ENCODE results near the gene LGALS7. TPM values are rescaled to one million over a fixed set of nuclear protein-coding genes. Genes with fewer than 3 reads are reported as not detected.
A peak's percentile ranks its signal among the peaks of the same experiment; 100 is the strongest.

LGALS7 gene
- total and polyA plus RNA-seq, 2 of the 13 experiments (the other 11 are each of a cell fraction or from before 2014, with no cell fraction given) = 0.73 TPM; not detected in 1

DNA sequence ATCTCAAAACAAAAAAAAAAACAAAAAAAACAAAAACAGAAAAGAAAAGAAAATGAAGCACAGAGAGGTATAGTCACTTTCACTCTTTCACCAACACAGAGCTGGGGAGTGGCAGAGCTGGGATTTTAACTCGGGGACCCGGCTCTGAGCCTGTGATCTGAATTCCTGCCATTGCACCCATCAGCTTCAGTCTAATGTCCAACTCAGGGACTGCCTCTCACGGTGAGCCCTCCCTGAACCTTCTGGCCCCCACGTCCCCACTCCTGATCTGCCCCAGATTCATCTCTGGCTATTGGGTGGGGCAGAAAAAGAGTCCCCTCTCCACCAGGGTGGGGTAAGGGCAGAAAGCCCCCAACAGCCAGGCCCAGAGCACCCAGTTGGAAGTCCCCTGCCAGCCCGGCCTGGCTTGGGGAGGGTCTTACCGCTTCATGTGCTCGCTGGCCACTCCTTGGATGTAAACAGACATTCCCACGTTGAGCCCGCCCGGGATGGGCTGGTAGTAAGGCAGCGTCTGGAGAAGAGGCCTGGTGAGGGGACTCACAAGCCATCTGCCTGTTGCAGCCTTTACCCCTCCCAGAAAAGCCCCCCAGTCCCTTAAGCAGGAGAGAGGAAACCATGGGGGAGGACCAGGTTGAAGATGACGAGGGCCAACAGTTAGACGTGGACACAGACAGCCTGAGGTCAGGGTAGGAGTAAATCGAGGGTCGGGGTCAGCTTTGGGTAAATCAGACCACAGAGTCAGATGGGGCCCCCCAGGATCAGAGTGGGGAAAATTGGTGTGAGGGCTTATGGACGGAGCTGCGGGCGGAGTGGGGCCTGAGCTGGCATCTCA, 38.9 kb upstream of the LGALS7 start:
- H3K36me3 ChIP-seq (replicated peaks in 1 of 2; ENCODE audit: control insufficient read depth in 1 of 2, insufficient read depth in 2 of 2, low read length in 2 of 2) = peaks cover 9 to 22% of the 10 kb centered on the region in 2 experiments; a peak in 4 of 5 replicates
- no peaks in the 10 kb centered on the region for H3K27me3 ChIP-seq (ENCODE audit: control insufficient read depth in 1 of 2, insufficient read depth in 2 of 2, low read length in 2 of 2)
- in situ Hi-C loops (cut with HindIII; ENCODE audit: extremely low pct_ligation_motif_present, low pct_unique_long_range_greater_than_20kb) = no loop called here
- no peak overlapping the region for H3K9ac ChIP-seq (ENCODE audit: insufficient read depth, low read depth, low read length)
- H3K4me3 ChIP-seq (replicated peaks in 1 of 3; ENCODE audit: insufficient read depth in 1 of 3, low read depth in 2 of 3, low read length in 3 of 3) = no peak overlapping the region
- peaks cover 30% of the 10 kb centered on the region for H3K4me1 ChIP-seq (ENCODE audit: insufficient read depth, low read length)
- no peaks in the 10 kb centered on the region for H3K9me3 ChIP-seq (ENCODE audit: low read length)
- 79% methylated on average over 13 of the region's 18 CpGs for WGBS (ENCODE audit: low lambda C conversion rate)
- FAIRE-seq (no peak), ATAC-seq (peak; percentile 41), DNase-seq (ENCODE audit: low spot score) (no peak)
- TF ChIP-seq ZBTB21 (CRISPR knock-in tag; IDR thresholded peaks at IDR 0.05) (no peak), ZNF772 (CRISPR knock-in tag; IDR thresholded peaks at IDR 0.05) (no peak), SIN3B (IDR thresholded peaks at IDR 0.05; ENCODE audit: low read length) (no peak), ZNF503 (CRISPR knock-in tag; IDR thresholded peaks at IDR 0.05) (no peak), ZSCAN20 (CRISPR knock-in tag; IDR thresholded peaks at IDR 0.05; ENCODE audit: borderline replicate concordance) (no peak), KDM4B (CRISPR knock-in tag; IDR thresholded peaks at IDR 0.05) (no peak), PRDM15 (CRISPR knock-in tag; IDR thresholded peaks at IDR 0.05) (no peak), SNAPC2 (CRISPR knock-in tag; IDR thresholded peaks at IDR 0.05) (no peak), ZNF232 (CRISPR knock-in tag; IDR thresholded peaks at IDR 0.05; ENCODE audit: borderline replicate concordance) (no peak), ZNF83 (CRISPR knock-in tag; IDR thresholded peaks at IDR 0.05; ENCODE audit: borderline replicate concordance) (no peak), CBX2 (IDR thresholded peaks at IDR 0.05; ENCODE audit: low read depth, low read length) (no peak), CBX2 (CRISPR knock-in tag; IDR thresholded peaks at IDR 0.05; ENCODE audit: low read depth) (no peak)
- TF ChIP-seq, protein P1, sequence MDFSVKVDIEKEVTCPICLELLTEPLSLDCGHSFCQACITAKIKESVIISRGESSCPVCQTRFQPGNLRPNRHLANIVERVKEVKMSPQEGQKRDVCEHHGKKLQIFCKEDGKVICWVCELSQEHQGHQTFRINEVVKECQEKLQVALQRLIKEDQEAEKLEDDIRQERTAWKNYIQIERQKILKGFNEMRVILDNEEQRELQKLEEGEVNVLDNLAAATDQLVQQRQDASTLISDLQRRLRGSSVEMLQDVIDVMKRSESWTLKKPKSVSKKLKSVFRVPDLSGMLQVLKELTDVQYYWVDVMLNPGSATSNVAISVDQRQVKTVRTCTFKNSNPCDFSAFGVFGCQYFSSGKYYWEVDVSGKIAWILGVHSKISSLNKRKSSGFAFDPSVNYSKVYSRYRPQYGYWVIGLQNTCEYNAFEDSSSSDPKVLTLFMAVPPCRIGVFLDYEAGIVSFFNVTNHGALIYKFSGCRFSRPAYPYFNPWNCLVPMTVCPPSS (IDR thresholded peaks at IDR 0.05) = no peak
- TF ChIP-seq, protein P2, sequence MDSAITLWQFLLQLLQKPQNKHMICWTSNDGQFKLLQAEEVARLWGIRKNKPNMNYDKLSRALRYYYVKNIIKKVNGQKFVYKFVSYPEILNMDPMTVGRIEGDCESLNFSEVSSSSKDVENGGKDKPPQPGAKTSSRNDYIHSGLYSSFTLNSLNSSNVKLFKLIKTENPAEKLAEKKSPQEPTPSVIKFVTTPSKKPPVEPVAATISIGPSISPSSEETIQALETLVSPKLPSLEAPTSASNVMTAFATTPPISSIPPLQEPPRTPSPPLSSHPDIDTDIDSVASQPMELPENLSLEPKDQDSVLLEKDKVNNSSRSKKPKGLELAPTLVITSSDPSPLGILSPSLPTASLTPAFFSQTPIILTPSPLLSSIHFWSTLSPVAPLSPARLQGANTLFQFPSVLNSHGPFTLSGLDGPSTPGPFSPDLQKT (CRISPR knock-in tag; IDR thresholded peaks at IDR 0.05; ENCODE audit: borderline replicate concordance) = no peak
- no peaks in the 10 kb centered on the region for H3K79me2 ChIP-seq (ENCODE audit: insufficient read depth, low read length)
- POLR2A ChIA-PET = no interaction called here
- no peak overlapping the region for H3K4me2 ChIP-seq (ENCODE audit: low read depth, low read length)
- no peaks in the 10 kb centered on the region for H4K20me1 ChIP-seq (ENCODE audit: insufficient read depth, low read length)
- H2AFZ ChIP-seq (ENCODE audit: low read length) = no peak overlapping the region
- H3K27ac ChIP-seq (ENCODE audit: extremely low read length, insufficient read depth, low read length) = no peak overlapping the region
- CTCF ChIA-PET (ENCODE audit: low intra/inter-chr PET ratio, low total read pairs) = no interaction called here
- no TSS peak for BruUV-seq (replicated peaks)
- intact Hi-C loops (cut with micrococcal nuclease; ENCODE audit: unreplicated experiment) = no loop called here

All from HepG2 (cell line).